NCI-H510A (cell line): ENCODE results near the gene FAM184B.

Source experiments
- DNase-seq: peaks from one replicate; lab custom pipeline; 2025; lab: John Stamatoyannopoulos, UW

Gene FAM184B

DNA sequence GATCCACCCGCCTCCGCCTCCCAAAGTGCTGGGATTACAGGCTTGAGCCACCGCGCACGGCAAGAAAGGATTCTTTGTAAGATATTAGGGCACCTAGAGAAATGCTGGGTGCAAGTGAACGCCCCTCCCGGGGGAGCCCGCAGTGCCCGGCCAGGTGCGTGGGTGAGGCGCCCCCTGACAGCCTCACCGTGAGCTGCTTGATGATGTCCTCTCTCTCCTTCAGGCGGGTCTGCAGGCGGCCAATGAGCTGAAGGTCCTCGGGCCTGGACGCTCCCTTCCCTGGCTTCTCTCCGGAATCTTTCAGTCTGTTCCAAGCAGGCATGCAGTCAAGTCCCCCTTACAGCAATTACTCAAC, 145.1 kb downstream of the FAM184B start:
- DNase-seq = no peak

DNA sequence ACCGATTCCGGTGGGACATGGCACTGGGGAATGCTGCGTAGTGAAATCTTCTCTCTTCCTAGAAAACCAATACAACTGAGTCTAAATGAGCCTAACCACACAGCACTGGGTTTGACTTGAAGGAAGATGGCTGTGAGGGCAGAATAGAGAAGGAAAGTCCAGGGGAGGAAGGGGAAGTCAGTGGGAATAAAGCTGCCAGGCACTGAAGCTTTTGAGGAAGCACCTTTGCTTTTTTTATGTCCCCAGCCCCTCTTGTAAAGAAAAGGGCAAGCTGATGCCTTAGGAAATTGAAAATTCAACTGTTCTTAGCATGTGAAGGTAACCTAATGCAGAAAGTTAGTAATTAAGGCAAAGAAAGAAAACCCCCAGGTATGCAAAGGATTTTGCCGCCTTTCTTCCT, 146.4 kb downstream of the FAM184B start:
- no peak for DNase-seq

DNA sequence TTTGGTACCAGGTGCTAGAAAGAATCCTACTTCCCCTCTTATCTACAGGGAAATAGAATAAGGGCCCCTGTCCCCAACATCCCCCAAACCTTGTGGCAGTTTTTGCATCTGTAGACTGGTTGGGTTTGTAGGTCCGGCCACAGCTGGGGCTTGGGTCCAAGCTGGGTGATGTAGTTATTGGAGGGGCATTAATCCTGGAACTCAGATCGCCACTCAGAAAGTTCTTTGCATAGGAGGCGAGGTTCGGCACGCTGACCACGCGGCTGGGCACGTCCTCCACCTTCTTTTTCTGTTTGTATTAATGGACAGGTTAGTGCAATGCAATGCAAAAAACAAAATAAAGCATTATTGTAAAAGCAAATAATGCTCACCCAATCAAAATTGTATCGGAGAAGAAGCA, 147.8 kb downstream of the FAM184B start:
- no peak for DNase-seq

DNA sequence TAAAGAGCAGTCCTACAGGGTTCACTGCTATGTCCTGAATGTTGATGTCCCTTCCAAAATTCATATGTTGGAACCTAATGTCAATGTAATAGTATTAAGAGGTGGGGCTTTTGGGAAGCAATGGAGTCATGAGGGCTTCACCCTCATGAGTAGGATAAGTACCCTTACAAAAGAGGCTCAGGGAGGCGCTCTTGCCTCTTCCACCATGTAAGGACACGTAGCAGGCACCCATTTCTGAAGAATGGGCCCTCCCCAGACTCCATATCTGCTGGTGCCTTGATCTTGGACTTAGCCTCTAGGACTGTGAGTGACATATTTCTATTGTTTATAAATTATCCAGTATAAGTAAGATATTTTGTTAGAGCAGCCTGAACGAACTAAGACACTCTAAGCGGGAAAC, 151.2 kb downstream of the FAM184B start:
- DNase-seq = no peak

DNA sequence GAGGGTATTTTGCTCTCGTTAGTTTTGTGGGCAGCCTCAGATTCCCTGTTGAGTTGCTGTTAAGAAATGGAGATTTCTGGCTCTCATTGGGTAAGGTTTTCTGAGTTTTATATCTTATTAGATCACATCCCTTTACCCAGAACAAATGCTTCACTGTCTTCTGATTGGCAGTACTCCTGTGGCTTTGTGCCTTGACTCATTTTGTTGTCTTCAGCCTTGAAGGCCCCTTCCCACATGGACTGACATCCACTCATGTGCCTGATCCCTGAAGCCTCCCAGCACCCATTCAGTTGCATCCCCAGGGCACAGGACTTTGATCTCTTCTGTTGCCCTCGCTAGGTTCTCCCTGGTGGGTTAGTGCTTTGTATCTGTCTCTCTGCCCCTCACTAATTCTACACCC, 156.6 kb downstream of the FAM184B start:
- DNase-seq = no peak

DNA sequence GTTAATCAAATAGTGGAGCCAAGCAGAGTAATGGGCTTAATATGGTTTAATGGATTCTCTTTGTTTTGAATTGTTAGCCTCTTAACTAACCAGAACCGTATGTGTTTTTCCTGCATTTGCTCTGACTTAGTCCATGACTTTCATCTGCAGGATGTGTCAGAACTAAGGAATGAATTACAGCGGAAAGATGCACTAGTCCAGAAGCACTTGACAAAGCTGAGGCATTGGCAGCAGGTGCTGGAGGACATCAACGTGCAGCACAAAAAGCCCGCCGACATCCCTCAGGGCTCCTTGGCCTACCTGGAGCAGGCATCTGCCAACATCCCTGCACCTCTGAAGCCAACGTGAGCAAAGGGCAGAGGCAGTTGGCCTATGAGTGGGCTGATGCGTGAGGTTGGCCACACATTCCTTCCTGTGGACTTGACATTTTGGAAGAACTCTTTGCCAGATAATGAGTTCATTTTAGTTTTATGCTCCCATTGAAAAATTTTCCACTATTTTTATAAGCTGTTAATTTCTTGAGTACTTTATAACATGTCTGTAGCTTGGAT, 157.9 kb downstream of the FAM184B start:
- no peak for DNase-seq

DNA sequence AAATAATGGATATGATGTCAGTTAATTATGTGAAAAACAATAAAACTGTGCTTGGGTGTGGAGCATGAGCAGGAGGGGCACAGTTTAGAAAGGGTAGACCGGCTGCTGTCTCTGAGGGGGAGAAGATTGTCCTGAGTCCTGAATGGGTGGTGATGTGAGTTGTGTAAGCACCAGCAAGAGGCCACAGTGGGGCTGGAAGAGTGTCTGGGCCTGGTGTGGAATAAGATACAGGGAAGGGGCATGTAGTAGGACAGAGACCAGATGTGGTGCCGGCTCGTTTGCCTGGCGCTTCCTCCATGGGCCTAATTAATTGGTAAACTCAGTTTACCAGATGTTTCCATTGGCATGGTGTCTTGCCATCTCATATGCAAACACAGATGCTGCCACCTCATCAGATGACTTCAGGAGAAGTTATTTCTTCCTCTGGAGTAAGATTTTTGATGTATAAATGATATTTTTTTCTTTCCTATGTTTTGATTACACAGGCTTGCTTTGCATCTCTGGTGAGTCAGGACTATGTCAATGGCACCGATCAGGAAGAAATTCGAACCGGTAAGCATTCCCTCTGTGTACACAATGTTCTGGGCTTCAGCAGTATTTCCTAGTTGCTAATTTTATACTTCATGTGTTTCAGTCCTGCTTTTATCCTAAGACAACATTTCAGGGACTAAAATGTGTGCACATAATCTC, 161.9 kb downstream of the FAM184B start:
- DNase-seq = no peak

DNA sequence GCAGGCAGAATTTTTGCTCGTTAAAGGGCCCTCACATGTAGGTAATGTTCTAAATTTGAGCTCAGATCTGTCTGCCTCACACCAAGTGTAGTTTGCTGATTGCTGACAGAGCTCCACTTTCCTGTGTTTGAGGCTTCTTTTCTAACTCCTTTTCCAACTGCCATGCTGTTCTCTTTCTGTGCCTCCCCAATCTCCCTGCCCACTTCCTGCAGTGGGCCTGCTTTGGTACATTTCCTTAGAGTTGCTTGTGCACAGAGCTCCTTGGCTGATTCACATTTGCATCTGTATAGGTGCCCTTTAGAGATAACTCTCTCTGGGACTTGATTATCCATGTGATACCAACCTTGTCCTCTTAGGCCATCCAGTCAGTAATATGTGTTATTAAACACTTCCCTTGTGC, 162.5 kb downstream of the FAM184B start:
- DNase-seq = no peak

DNA sequence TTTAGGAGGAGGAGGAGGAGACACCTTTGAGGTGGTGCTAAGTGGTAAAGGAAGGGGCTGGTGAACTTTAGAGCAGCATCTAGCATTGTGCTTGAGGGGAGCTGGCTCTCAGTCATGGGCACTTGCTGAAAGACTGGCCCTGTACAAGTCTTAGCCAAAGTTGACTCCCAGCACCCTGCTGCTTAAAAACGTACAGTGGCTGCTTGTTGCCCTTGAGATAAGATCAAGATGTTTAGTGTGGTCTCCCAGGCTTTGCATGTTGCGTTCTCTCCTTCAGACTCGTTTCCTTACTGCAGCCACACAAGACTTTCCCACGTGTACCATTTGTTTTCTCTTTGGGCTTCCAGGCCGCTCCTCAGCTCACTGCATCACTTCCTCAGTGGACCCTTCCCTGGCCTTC, 165.1 kb downstream of the FAM184B start:
- no peak for DNase-seq

DNA sequence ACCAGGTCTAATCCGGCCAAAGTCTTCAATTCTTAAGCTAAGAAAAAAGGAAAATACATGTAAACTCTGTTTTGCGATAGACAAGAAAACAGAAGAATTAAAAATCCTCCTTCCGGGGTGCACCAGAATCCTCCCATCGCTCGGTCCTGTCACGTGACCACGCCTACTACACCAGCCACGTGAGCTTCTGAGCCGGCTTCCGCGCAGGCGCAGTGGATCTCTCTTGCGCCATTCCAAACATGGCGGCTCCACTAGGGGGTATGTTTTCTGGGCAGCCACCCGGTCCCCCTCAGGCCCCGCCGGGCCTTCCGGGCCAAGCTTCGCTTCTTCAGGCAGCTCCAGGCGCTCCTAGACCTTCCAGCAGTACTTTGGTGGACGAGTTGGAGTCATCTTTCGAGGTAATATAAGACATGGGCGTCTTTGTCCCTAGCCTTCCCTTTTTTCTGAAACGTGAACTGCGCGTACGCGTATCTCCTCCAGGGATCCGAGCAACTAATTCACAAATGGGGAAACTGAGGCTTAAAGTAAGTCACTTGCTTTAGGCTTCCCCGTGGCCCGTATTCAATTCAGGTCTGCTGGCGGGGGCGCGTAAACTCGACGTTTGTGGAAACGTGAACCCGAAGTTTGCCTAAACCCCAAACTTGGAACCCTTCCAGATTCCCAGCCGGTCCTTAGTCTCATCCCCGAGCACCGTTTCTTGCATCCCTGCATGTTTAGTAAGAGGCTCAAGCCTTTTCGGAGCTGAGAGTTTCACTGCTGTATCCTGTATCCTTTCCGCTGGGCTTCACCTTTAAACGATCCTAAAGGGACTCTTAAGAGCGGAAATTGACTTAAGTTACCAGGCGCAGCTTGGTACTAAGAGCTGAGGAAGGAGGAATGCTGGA, 166.8 kb downstream of the FAM184B start, which contains the start of gene MED28:
TSS of gene MED28 (plus strand) at position 226 of the 884 bp plus-strand sequence. CDS start at position 240, 14 bp downstream.
- peak; percentile 77 for DNase-seq

DNA sequence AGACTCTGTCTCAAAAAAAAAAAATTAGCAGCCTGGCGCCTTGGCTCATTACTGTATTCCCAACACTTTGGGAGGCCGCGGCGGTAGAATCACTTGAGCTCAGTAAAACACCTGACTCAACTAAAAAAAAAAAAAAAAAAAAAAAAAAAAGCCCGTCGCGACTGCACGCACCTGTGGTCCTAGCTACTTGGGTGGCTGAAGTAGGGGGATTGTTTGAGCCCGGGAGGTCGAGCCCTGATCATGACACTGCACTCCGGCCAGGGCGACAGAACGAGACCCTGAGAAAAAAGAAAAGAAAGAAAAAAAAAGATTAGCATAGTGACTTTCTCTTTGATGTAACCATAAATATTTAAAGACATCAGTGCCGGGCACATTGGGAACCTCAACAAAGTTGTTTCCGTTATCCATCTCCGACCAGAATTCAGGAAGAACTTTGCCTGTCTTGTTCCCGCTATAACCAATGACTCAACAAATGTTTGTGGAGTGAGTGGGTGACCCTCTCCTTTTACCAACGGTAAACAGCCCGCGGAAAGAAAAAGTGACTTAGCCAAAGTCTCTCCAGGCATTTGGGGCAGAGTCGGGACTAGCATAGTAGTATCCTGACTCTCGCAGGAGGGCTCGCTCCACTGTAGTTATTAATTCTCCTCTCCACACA, 167.5 kb downstream of the FAM184B start:
- no peak for DNase-seq

DNA sequence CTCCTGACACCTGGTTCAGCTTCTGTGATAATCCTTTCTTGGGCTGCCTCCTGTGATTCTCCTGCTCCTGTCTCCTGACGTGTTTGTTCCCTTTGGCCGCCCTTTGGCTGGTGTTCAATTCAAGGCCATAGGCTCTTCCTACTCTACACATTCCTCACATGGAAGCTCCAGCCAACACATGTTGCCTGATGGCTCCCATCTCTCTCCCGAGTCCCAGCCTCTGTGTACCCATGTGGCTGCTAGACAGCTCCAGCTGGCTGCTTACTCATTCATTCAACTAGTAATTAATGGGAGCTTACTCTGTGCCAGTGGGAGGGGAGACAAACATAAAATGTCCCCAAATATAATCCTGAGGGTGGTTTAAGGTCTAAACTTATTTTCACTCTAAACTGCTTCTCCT, 176.2 kb downstream of the FAM184B start:
- DNase-seq = no peak

DNA sequence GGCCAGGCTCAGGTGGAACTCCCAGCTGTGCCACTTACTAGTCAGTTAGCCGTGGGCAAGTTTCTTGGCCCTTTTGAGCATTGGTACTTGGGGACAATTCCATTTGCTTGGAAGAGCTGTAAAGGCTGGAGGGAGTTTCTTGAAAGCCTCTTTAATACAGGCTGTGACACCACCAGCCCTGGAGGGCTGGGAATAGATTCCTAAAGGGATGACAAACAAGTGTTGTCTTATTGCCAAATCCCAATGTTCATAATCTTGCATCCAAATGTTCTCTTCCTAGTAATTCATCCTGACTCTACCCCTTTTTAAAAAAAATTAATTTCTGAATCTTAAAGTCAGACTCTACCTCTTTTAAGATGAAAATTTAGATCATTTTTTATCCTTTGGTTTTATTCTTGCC, 181.6 kb downstream of the FAM184B start:
- DNase-seq = no peak

DNA sequence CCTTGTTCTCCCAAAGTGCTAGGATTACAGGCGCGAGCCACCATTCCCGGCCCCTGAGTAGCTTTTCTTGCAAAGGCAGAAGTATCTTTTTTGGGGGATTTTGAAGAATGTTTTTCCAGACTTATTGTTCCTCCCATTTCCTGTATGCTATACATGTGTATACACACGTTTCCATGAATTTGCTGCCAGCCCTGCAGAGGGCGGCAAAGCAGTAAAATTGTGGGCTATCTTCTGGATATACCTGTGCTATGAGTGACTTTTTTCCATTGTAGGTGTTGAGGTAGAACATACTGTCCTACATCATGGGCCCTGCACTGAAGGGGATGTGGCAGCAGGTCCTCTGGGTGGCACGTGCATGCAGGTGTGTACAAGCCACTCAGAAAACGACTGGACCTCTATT, 183.9 kb downstream of the FAM184B start:
- no peak for DNase-seq

DNA sequence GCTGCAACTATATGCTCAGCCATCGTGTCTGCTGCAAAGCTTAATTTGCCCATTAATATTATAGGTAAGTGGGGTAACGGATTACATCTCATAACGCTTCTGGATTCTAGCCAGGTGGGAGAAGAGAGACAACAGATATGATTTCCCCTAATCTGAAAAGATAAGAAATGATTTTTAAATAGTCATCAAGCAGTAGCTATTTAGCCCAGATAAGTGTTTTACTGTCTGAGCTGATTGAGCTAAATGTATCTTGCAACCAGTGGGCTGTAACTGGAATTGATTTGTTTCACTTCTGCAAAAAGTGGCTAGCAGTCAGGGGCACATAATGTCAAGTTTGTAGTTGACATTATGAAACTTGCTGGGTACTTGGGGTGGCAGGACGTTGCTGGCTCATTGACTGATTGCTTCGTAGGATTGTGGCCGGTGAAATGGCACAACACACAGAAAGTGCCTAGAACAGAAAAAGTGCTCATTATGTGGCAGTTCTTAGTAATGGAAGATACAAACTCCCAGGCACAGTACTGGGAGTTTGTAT, 185.9 kb downstream of the FAM184B start:
- no peak for DNase-seq

DNA sequence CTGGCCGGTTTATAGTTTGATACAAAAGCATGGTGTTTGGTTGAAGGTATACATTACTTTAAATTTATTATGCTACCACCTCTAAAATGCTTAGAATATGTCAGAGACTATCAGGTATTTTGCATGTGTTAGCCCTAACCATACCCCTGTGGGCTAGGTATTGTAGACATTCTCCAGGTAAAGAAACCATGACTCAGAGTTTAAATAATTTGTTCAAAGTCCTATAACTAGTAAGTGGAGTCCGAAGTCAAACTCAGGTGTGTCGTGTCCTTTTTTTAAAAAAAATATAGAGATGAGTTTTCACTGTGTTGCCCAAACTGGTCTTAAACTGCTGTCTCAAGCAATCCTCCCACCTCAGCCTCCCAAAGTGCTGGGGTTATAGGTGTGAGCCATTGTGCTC, 192.1 kb downstream of the FAM184B start:
- DNase-seq = no peak

DNA sequence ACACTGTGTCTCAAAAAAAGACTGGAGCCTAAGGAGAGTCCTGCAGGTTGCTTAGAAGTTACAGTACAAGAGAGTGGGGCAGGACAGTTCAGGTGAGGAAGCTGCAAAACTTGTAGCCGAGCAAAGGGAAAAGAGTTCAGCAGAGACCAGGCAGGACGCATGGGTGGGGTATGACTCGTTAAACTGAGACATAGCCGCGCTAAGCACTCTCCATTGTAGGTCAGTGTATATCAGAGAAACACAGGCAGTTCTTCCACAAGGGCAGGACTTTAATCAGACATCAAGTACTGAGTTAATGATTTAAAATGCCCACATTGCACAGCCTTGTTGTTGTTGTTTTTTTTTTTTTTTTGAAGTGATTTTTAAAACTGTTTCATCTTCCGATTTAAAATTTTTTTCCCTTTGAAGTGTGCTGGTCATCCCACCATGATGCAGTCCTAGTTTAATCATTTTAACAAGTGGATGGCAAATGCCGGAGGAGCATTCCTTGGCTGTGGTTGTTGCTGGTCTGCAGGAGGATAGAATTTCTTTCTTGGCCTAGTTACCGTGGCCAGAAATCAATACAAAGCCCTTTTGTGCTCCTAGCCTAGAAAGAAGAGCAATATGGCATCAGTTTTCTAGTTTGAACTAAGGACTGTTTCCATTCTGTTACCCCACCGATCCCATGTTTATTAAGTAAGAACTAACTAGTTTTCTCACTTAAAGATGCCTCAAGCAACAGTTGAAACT, 194.2 kb downstream of the FAM184B start:
- DNase-seq = no peak

DNA sequence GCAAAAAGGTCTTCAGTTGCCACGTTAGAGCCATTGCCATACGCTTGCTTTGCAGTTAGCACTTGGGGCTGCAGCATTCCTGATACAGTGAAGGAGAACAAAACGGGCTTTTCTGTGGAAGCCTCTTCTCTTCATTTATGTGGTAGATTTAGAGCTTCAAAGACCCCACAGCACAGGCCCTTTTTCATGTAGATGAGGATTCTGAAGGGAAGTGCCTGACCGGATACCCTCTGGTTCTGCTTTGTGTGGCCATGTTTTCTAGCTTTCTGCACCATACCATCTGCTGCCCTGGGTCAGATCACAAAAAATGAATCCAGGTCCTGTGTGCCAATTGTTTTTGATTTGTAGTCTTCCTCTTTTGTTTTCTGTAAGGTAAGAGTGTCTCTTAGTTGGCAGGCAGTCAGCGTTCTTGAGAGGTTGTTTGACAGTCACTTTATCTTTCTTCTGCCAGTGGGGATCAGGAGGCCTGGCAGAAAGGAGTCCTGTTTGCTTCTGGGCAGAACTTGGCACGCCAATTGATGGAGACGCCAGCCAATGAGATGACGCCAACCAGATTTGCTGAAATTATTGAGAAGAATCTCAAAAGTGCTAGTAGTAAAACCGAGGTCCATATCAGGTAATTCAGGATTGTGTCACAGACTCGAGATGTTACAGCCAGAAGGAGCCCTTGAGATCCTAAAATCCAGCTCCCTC, 196.8 kb downstream of the FAM184B start:
- DNase-seq = no peak

DNA sequence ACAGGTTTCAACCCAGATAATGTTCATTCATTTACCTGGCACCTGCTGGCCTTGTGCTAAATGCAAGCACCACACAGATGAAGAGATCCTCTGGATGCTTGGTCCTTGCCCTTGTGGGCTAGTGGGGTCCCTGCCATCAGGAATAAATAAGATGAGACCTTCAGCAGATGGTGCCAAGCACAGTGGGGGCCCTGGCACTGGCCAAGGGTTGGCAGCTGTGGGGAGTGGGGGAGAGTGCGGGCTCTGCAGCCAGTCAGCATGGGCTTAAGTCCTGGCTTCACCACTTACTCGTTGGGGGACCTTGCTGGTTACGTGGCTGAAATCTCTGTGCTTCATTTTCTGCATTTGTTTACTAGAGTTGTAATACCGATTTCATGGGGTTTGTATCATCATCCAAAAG, 197.5 kb downstream of the FAM184B start:
- DNase-seq = no peak

DNA sequence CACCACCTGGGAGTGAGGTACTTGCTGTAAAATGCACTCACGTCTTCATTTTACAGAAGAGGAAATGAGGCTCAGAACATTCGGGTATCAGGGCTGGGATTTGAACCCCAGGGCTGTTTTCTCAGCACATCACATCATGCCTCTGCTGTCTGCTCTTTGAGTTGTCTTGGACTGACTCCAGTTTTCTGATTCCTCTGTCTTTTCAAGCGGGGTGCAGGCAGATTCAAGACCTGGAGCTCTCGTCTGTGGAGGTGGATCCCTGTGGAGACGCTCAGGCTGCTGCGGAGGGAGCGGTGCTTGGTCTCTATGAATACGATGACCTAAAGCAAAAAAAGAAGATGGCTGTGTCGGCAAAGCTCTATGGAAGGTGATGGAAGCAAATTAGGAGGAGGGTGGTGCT, 198.1 kb downstream of the FAM184B start:
- DNase-seq = no peak

DNA sequence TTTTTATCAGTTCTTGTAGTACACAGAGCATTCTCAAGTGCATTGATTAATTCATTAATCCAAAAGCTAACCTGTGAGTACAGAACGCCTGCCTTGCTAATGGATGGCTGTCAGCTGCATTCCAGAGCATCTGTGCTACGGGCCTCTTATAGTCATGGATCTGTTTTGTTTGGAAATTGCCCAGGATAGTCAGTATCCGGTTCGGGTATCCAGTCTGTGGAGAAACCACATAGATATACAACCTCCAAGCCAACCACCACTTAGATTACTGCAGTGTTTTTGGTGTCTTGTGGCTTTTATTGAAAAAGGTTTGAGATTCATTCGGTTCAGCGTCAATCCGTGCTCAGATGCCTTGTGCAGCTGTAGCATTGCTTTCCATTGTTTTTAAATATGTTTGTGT, 200.5 kb downstream of the FAM184B start:
- DNase-seq = no peak
